GM12875 (cell line): ENCODE data around the gene ZBTB11.
"Not testable (repeated sequence)": the region's sequence is repeated elsewhere in the genome, so short reads cannot be mapped to it uniquely, and the experiment has no call there.

Experiments
- H3K4me3 ChIP-seq: one replicate; pipeline ENCODE4 v1.5.1; 2011; ENCODE audit warnings: low read depth, low read length, control low read depth
- CTCF ChIP-seq: IDR thresholded peaks from 2 replicates; pipeline ENCODE4 v1.5.1; 2011; ENCODE audit warnings: low read depth, mild to moderate bottlenecking, control low read depth, inconsistent platforms, low read length, moderate library complexity, borderline replicate concordance; ENCODE audit not compliant: insufficient read depth

ZBTB11 gene

GRCh38 chr3:101611023-101611422 lies 65.9 kb downstream of the ZBTB11 start:
- H3K4me3 ChIP-seq = no peak overlapping the region
- no peak for TF ChIP-seq CTCF

GRCh38 chr3:101605398-101605797 lies 71.5 kb downstream of the ZBTB11 start:
- not testable (repeated sequence) for H3K4me3 ChIP-seq

- no peak for TF ChIP-seq CTCF
- H3K4me3 ChIP-seq = no peak overlapping the region
Measured at GRCh38 chr3:101603184-101603583, 73.7 kb downstream of the ZBTB11 start.

- no peak for TF ChIP-seq CTCF
- H3K4me3 ChIP-seq = no peak overlapping the region
Measured at GRCh38 chr3:101602731-101603130, 74.2 kb downstream of the ZBTB11 start.
